GM04504 (cell line): ENCODE data around the gene RUNX1.
A peak's percentile ranks its signal among the peaks of the same experiment; 100 is the strongest.

Experiments
- DNase-seq: peaks from one replicate; pipeline ENCODE4 v3.0.0-alpha.2; 2012; ENCODE audit warnings: low read depth

Gene RUNX1

DNA sequence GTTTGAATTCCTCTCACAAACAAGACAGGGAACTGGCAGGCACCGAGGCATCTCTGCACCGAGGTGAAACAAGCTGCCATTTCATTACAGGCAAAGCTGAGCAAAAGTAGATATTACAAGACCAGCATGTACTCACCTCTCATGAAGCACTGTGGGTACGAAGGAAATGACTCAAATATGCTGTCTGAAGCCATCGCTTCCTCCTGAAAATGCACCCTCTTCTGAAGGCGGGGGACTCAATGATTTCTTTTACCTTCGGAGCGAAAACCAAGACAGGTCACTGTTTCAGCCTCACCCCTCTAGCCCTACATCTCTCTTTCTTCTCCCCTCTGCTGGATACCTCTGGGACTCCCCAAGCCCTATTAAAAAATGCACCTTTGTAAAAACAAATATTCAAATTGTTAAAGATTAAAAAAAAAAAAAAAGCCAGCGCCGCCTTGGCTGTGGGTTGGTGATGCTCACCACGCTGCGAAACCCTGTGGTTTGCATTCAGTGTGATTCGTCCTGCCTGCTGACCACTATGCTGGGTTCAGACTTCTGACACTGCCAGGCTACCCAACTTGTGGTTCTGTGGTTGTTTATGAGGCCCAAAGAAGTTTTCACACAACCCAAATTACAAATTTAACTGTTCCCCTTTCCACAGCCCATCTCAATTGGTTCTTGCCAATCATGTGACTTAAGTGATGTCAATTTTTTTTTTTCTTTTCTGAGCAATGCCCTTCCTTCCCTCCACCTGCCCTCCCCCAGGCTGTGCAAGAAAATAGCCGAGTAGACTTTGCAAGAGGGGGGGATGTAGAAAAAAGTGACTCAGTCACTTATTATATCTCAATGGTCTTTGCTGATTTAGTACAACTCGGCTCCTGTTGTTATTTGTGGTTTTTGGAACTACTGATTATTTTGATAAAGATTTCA lies at the start of gene RUNX1:
Gene RUNX1 (minus strand): TSS at position 597 of the 912 bp plus-strand sequence.
- DNase-seq = no peak

DNA sequence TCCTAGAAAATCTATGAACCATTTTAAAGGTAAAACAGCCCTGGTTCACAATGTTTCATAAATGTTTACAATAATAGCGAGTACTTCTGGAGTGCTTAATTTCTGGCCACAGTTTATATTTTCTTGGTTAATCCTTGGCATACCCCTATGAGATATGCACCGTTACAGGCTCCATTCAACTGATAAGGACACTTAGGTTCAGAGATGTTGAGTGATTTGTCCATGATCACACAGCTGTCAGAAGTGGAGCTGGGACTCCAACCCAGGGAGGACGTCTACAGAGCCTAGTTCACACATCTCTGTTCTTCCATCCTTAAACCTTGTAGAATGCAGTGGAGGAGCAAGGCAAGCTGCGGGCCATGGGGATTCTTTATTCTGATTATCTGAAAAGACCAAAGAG lies 48.4 kb upstream of the RUNX1 start:
- no peak for DNase-seq

DNA sequence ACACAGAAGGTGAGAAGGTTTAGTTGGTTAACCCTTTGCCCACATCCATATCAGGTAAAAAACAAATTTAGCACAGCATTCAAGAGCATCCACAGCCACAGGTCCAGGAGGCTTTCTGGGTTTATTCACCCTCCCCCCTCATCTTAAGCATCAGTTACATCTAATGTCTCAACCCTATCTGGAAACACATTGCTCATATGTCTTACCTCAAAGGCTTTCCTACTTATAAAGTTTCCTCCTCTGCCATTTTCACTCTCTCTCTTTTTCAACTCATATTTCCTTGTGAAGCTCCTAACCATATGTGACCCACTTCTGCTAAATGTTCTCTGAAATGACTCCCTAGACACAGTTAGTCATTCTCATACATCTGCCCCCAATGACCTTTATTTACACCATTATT lies 47.9 kb upstream of the RUNX1 start:
- DNase-seq = no peak

DNA sequence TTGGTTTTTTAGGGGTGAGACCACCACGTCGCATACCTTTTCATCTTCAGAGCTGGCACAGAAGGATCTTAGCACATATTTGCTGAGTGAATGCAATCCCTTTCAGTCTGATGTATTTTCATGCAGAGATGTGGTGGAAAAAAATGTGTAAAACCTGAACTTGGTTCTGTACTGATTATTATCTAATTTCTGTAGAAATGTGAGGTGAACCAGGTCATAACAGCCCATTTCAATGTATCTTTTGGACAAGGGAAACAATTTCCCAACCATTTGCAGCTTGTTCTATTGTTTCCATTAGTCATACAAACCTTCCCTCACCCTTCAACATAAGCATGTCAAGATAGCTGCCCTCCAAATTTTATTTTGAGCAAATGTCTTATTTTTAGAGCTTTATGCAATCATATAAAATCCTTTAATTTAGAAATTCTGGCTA lies 46.8 kb upstream of the RUNX1 start:
- peak; percentile 31 for DNase-seq

DNA sequence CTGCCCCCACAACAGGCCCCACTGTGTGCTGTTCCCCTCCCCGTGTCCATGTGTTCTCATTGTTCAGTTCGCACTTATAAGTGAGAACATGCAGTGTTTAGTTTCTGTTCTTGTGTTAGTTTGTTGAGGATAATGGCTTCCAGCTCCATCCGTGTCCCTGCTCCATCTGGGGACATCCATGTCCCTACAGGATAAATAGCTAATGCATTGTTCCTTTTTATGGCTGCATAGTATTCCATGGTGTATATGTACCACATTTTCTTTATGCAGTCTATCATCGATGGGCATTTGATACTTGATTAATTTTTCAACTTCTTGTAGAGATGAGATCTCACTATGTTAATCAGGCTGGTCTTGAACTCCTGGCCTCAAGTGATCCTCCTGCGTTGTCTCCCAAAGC lies 44.4 kb upstream of the RUNX1 start:
- no peak for DNase-seq

DNA sequence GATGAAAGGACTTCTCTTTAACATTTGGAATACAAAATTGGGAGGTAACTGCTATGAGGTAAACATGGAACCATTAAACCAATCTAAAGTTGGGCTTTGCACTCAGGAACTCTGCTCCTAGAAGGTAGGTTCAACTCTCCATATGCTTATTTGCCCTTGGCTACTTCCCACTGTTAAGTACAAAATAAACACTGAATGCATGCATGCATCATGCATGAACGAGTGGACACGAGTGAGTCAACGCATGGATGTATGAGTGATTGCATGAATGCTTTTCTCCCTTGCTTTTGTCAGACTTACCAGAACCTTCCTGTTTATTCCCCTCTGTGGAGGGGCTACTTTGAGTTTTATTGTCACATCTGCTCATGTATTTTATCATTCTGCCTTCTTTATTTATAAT lies 42.4 kb upstream of the RUNX1 start:
- no peak for DNase-seq

DNA sequence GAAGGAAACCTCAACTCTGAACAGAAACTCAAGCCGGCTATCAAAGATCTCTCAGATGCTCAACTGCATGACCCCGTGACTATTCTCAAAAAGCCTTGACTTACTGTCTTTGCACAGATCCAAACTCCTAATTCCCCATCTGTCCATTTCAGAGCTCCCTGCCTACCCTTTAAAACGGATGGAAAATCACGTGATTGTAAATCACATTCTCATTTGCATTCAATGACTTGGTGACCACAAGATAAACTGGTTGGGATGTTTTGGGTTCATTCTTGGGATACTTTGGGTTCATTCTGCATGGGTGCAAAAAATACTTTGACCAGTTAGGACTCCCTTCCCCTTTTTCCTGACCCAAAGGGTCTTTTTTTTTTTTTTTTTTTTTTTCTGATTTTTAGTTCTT lies 41.3 kb upstream of the RUNX1 start:
- DNase-seq = no peak

DNA sequence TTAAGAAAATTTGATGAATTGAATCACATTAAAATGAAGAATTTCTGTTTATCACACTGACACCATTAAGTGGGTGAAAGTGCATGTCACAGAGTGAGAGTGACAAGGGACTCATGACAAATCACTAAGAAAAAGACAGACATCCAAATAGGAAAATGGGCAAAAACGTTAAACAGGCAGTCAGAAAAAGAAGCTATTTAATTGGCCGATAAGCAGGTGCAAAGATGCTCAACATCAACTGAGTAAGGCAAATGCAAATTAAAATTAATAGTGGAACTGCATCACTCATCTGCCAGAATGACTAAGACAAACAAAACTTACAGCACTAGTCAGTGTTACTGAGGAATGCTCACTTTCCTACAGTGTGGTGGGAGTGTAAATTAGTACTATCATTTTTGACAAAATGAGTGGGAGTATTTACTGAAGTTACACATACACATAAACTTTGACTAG lies 39.2 kb upstream of the RUNX1 start:
- no peak for DNase-seq

DNA sequence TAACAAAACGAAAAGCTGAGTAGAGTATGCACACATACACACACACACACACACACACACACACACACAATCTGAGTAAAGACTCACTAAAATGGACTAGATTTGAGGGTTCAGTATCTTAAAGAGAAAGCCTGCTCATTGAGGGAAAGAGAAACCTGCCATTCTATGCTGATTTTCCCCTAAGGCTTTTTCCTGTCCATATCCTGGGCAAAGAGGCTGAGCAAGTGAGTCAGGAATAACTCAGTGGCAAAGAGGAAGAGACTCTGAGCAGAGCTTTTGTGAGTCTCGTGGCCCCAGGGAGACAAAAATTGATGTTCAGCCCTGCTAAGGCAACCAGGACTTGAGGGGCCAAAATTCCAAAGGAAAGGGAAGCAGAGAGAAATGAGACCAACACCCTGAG lies 37.3 kb upstream of the RUNX1 start:
- no peak for DNase-seq

DNA sequence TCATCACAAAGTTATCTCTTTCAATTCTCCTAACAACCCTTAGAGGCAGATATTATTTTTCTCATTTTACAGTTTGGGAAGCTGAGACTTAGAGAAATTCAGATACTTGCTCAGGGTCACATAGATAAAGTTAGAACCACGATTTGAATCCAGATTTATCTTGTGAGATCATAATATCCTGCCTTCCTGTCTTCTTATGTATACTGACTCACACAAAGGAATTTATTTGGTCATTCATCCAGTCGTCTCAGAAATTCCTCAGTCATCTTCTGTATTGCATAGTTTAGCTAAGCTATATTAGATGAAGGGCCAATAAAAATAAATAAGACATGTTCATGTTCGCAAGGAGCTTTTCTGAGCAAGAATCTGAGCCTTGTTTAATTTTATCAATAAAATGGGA lies 35.8 kb upstream of the RUNX1 start:
- peak; percentile 67 for DNase-seq

DNA sequence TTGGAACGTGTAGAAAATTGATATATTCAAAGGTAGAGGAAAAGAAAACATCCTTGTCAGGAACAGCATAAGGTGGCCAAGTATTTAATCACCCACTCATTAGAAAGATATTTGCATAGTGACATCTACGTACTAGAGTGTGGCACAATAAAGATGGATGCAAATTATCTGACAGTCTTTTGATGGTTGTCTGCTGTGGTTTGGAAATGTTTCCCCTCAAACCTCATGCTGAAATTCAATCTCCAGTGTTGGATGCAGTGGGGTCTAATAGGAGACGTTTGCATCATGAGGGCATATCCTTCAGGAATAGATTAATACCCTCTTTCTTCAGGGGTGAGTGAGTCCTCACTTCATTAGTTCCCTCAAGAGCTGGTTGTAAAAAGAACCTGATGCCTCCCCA lies 34.1 kb upstream of the RUNX1 start:
- DNase-seq = no peak

DNA sequence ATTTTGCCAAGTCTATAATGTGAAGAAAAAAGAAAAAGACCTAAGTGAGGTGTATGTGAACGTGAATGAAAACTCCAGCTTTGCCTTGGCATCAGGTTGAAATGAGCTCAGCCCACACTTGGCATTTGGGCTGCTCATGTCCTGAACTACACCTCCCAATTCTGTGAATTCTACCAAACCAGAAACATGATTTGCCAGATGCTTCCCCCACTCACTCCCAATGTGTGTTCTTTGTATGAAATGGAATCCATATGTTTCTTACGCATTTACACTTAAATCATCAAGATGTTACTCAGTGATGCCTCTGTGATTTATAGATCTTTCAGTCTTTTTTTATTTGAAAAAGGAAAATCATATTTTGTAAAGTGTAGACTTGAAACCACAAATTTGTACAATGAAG lies 32.8 kb upstream of the RUNX1 start:
- DNase-seq = no peak

DNA sequence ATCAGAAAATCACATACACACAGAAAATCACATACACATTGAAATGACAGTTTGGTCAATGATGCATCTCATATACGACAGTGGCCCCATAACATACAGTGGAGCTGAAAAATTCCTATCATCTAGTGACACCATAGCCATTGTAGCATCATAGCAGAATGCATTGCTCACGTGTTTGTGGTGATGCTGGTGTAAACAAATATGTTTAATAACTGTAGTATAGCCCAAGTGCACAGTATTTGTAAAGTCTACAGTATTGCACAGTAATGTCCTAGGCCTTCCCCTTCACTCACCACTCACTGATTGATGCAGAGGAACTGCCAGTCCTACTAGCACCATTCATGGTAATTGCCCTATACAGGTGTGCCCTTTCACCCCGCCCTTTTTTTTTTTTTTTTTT lies 30.1 kb upstream of the RUNX1 start:
- no peak for DNase-seq

DNA sequence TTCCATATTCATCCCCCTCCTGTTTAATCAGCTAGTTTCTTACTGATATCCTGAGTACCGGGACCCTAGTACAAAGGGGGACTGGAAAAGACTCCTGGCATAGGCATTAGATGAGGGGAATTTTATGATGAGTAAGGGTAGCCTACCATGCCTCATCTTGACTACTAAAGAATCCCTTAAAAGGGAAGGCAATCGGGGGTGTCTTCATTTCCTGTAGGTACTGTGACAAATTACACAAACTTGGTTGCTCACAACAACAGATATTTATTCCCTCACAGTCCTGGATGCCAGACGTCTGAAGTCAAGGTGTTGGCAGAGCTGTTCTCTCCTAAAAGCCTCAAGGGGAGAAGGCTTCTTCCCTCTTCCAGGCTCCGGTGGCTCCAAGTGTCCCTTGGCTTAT lies 28.9 kb upstream of the RUNX1 start:
- no peak for DNase-seq

DNA sequence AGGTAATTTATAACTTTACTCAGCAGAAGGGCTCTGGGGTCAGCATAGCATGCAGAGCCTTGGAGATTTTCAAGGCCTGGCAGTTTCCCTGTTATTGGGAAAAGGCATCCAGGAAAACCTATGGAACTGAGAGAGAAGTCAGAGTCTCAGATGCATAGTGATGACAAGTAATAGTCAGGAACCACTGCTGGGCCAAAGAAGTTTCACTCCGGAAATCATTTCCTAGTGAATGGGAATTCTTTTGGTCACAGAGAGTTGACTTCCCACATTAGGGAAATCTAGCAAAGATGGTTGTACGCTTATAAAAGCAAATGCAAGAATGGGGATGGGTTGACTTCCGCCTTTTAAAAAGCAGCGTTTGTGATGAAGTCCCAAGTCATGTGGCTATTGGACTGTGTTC lies 28.4 kb upstream of the RUNX1 start:
- DNase-seq = no peak

DNA sequence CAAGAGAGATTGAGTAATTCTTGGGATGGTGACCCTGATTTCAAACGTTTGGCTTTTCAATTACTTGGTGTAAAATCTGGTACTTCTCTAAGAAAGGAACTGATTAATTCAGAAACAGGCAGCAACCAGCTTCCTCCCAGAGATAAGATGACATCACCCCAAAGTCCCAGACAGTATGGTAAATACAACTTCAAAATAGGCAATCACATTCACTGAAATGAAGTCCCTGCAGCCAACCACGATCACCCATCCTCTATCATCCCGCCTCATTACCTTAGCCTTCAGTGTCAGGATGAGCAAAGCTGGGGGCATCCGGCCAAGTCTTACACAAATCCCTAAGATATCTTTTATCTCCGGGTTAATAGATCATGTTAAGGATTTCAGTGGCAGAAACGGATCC lies 26.4 kb upstream of the RUNX1 start:
- no peak for DNase-seq

DNA sequence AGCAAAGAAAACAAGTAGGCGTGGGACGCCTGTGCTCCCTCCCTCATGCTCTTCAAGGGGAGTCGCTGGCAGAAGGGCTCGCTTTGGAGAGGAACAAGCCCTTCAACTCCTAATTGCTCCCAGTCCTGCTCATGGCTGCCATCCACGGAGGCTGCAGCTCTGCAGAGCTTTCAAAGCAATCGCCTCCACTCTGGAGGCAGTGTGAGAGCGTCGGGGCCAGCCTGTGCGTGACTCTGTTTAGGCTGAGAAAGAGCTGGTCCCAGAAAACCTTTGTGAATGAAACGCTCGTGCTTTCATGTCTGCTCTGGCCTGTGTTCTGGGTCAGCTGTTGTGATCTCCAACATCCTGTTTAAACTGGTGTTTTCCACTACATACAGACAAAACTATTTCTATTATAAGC lies 23.9 kb upstream of the RUNX1 start:
- DNase-seq = peak; percentile 61

DNA sequence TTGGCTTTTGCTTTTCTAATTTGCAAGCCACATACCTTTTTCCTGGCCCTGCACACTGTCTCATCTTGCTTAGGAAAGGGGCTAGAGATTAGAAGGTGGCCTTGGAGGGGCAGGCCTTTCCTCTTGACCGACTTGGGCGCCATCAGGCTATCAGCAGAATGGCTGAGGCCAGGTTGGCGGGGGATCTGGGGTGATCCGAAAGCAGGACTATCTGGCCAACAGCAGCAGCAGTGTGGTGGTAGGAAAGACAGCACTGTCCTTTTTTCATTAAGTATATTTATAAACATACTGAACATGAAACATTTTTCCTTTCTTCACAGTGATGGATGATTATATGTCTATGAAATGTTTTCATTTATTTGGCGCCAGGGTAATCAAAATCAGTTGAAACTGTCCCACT lies 23.5 kb upstream of the RUNX1 start:
- DNase-seq = no peak

DNA sequence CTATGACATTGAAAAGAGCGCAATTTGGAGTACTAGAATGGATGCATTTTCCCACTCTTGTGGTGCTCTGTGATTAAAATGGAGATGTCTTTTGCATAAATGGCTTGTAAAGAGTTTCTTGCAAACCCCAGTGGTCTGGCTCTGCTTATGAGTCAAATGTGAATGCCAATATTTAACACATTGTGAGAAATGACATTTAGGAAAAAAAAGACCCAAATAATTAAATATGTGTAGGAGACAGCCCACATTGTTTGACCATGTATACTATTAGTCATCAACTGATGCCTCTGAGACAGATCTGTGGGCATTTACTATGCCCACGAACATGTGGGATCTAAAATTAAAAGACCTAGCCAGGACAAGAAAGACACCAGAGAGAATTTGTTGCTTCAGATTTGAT lies 22.2 kb upstream of the RUNX1 start:
- DNase-seq = no peak

DNA sequence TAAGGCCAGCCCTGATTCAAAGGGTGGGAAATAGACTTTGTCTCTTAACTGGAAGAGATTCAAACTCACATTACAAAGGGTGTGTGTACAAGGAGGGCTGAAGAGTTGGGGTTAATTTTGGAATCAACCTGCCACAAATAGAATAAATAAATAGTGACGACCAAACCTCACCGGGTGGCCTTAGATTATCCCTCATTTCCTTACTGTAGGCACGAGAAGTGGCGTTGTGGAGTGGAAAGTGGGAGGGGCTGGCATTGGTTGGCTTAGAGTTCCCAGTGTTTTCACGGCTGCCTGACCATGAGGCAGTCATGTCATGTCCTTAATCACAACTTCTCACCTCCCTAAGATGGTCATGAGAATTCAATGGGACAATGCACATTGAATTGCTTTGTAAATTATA lies 21.3 kb upstream of the RUNX1 start:
- no peak for DNase-seq

DNA sequence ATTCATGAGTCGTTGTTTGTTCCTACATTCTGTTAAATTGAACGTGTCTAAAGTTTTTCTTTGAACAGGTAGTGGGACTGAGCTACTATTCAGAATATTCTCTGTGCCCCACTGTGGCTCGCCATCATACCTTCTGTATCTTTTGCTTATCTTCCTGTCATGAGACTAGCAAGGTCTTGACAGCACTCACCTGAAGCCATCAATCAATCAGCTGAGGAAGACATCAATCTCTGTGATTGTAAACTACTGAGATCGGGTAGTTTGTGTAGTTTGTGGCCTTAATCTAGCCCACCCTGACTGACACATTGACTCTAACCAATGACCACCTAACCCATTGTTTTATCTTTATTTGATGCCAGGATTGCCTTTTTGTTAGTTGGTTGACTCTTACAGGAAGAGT lies 17.7 kb upstream of the RUNX1 start:
- no peak for DNase-seq

DNA sequence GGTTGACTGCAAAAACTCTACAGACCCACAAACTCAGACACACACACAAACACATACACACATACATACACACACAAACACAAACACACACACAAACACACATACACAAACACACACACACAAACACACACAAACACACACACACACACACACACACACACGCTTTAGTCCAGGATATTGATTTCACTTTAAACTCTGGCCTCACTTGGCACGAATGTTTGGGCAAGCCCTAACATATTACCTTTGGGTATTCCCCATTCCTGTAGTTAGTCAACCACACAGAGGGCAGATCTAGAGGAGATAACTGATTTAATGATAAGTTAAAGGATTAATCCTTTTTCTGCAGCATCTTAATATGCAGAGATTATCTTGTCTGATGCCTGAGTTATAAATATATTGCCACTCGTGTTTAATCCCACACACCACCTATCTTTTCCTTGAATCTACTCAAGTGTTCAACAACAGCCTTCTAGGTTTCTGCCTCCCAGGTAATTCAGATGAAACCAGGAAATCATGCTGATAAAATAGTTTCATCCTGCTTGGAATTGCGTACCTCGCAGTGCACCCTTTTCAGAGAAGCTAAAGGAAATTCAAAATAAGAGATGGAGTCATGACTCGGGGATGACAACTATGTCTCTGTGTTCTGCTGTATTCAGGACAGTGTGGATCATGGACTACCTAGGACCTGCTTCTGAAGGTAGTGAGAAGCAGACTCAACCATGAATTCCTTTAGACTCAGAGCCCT lies 14.5 kb upstream of the RUNX1 start:
- no peak for DNase-seq

DNA sequence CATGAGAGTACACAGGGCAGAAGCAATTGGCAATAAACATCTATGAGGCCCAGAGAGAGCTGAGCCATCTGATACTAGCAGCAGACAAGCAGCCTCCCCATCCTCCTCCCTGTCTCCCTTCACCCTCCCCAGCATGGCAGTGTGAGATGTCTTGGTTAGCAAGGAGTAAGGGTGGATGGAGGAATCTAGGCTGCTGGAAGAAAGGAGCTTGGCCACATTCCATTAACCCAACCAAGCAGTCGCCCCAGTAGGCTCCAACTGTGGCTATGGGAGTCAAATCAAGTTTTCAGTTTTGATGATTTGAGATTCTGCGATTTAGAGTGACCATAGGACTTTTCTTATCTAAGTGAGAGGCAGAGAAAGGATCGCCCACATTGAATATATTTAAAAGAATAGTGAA lies 12.9 kb upstream of the RUNX1 start:
- no peak for DNase-seq
